K562 (cell line): ENCODE measurements around the gene LYZL4. TPM values are rescaled to one million over a fixed set of nuclear protein-coding genes. Genes with fewer than 3 reads are reported as not detected.

Experiments used
- ATAC-seq: fragments of 200-7000 bp; cut with Tn5 transposase; 3 replicates; pipeline ENCODE4 v1.9.1; 2020; ENCODE audit warnings: moderate library complexity
- BruUV-seq: library from RNA; stranded (reverse); fragments of 400-500 nt; replicated peaks from 2 replicates; lab custom pipeline; 2021; lab: Mats Ljungman, UMichigan
- CTCF ChIA-PET: fragments of 300-600 bp; formaldehyde crosslinking; extraction: SDS; loops from one replicate; lab custom pipeline; 2021; ENCODE audit warnings: low intra/inter-chr PET ratio; lab: Yijun Ruan, JAX
- POLR2A ChIA-PET: fragments of 300-600, 350-650 bp; sonication (Branson Sonifier 250); formaldehyde crosslinking; extraction: SDS; loops from one replicate; lab custom pipeline; 2021; ENCODE audit warnings: antibody characterized with exemption, inconsistent platforms; lab: Yijun Ruan, JAX
- DNase-seq, 4 experiments: peaks; one replicate each; pipeline versions ENCODE4 v3.0.0 to v3.0.0-alpha.2; 2011 to 2018; ENCODE audit warnings: low spot score in 3 of 4, mixed read lengths in 3 of 4; ENCODE audit errors: extremely low read depth in 1 of 4
- FAIRE-seq: peaks from 2 replicates; lab custom pipeline; 2011; peaks lifted over from hg19 to GRCh38; lab: Jason Lieb, UNC
- H2AFZ ChIP-seq: 2 replicates; pipeline ENCODE4 v1.6.0; 2011; ENCODE audit warnings: low read depth, low read length, control low read depth, inconsistent platforms
- H3K27ac ChIP-seq: fragments of 200-600 bp; 3 replicates; pipeline ENCODE4 v1.8.0; 2011; ENCODE audit warnings: low read depth, mild to moderate bottlenecking, control low read depth, inconsistent platforms, low read length, moderate library complexity, mixed read lengths; ENCODE audit errors: extremely low read depth
- H3K27me3 ChIP-seq, 2 experiments: fragments of 300-600 bp in 1 of 2; 2 replicates in 1 of 2; 3 replicates in 1 of 2; pipeline versions ENCODE4 v1.6.0 to v1.8.0; 2011; ENCODE audit warnings: inconsistent platforms in 2 of 2, low read length in 2 of 2, mild to moderate bottlenecking in 1 of 2, mixed read lengths in 1 of 2, moderate library complexity in 1 of 2; ENCODE audit not compliant: control insufficient read depth in 2 of 2, insufficient read depth in 2 of 2
- H3K36me3 ChIP-seq: fragments of 300-600 bp; 3 replicates; pipeline ENCODE4 v1.8.0; 2011; ENCODE audit warnings: mild to moderate bottlenecking, low read length, inconsistent platforms; ENCODE audit not compliant: control insufficient read depth, insufficient read depth
- H3K4me1 ChIP-seq, 2 experiments: fragments of 200-600 bp in 1 of 2; replicated peaks in 1 of 2; 2 replicates in 1 of 2; 3 replicates in 1 of 2; pipeline versions ENCODE4 v1.5.1 to v1.8.0; 2011; ENCODE audit warnings: inconsistent platforms in 2 of 2, low read length in 2 of 2, mild to moderate bottlenecking in 1 of 2, mixed read lengths in 1 of 2, moderate library complexity in 1 of 2; ENCODE audit not compliant: control insufficient read depth in 2 of 2, insufficient read depth in 2 of 2
- H3K4me2 ChIP-seq: 2 replicates; pipeline ENCODE4 v1.6.1; 2011; ENCODE audit warnings: low read length, control low read depth, inconsistent platforms, mixed read lengths; ENCODE audit not compliant: insufficient read depth
- H3K4me3 ChIP-seq: fragments of 200-600 bp; sonication (generic), shearing (Covaris generic); 2 replicates; pipeline ENCODE4 v1.5.1; 2016; ENCODE audit warnings: control low read depth, inconsistent platforms
- H3K79me2 ChIP-seq: fragments of 200-600 bp; 3 replicates; pipeline ENCODE4 v1.8.0; 2011; ENCODE audit warnings: low read length, inconsistent platforms; ENCODE audit not compliant: control insufficient read depth, insufficient read depth
- H3K9ac ChIP-seq, 2 experiments: 2 replicates each; pipeline versions ENCODE4 v1.6.0 to v1.6.1; 2011; ENCODE audit warnings: low read depth in 2 of 2, low read length in 2 of 2, control low read depth in 1 of 2, inconsistent platforms in 1 of 2, mild to moderate bottlenecking in 1 of 2, mixed read lengths in 1 of 2; ENCODE audit not compliant: insufficient read depth in 1 of 2
- H3K9me1 ChIP-seq: one replicate; pipeline ENCODE4 v1.6.0; 2011; ENCODE audit warnings: inconsistent platforms, mild to moderate bottlenecking, low read length, moderate library complexity; ENCODE audit not compliant: control insufficient read depth, insufficient read depth
- H3K9me3 ChIP-seq: replicated peaks from 2 replicates; pipeline ENCODE4 v1.5.1; 2011; ENCODE audit warnings: low read depth, low read length, inconsistent platforms; ENCODE audit not compliant: control insufficient read depth, insufficient read depth
- H4K20me1 ChIP-seq: replicated peaks from 2 replicates; pipeline ENCODE4 v1.6.1; 2011; ENCODE audit warnings: low read length, inconsistent platforms, mixed read lengths; ENCODE audit not compliant: control insufficient read depth, insufficient read depth
- ASH1L ChIP-seq: fragments of 450-650 bp; IDR thresholded peaks from 2 replicates; pipeline ENCODE4 v1.6.1; 2018; ENCODE audit warnings: borderline replicate concordance, mild to moderate bottlenecking, low read depth; ENCODE audit not compliant: partially characterized antibody
- CREB3 ChIP-seq: fragments of 450-650 bp; conservative IDR thresholded peaks from 2 replicates; pipeline ENCODE4 v1.6.1; 2016; ENCODE audit warnings: missing genetic modification characterization, low read depth, mild to moderate bottlenecking, missing compliant biosample characterization, moderate library complexity
- NUFIP1 ChIP-seq: fragments of 450-650 bp; IDR thresholded peaks from 2 replicates; pipeline ENCODE4 v1.6.1; 2018; ENCODE audit not compliant: partially characterized antibody
- SPI1 ChIP-seq: IDR thresholded peaks from 2 replicates; pipeline ENCODE4 v1.6.1; 2011; ENCODE audit warnings: low read depth, low read length, control low read depth, borderline replicate concordance
- XRCC3 ChIP-seq: fragments of 450-650 bp; IDR thresholded peaks from 2 replicates; pipeline ENCODE4 v1.6.1; 2017; ENCODE audit warnings: mild to moderate bottlenecking, moderate library complexity
- ZNF354B ChIP-seq: fragments of 250-450 bp; sonication (Bioruptor Pico); IDR thresholded peaks from 2 replicates; pipeline ENCODE4 v1.4.0; 2020
- ZNF507 ChIP-seq: conservative IDR thresholded peaks from 2 replicates; pipeline ENCODE4 v1.6.1; 2017; ENCODE audit warnings: missing genetic modification characterization, missing compliant biosample characterization
- WGBS: fragments of 100-300 bp; shearing (Covaris generic); methylation state at CpG from one replicate; pipeline ENCODE4 v1.1.6; 2016; ENCODE audit warnings: low coverage, mixed read lengths; ENCODE audit not compliant: insufficient coverage; ENCODE audit errors: missing lambda C conversion rate; 5-methylcytosine and 5-hydroxymethylcytosine counted together
- in situ Hi-C: fragments of 300-500 bp; cut with MboI; formaldehyde crosslinking; loops from 4 replicates; pipeline ENCODE4 v1.15.0; 2018; ENCODE audit warnings: inconsistent platforms, mixed read lengths
- intact Hi-C: fragments of 100-400 bp; cut with micrococcal nuclease; formaldehyde crosslinking; loops from 2 replicates; pipeline ENCODE4 v1.14.2; 2022
- polyA plus RNA-seq, 8 experiments: library from polyadenylated mRNA; depleted of rRNA in 4 of 8; stranded (reverse) in 5 of 8; unstranded in 3 of 8; fragments of >200 nt; fragmentation: Nextera tagmentation in 2 of 8; fragmentation: Illumina TruSeq in 1 of 8; extraction: Ambion mirVana in 2 of 8; extraction: Trizol in 1 of 8; gene quantifications; 2 replicates each; pipeline versions ENCODE4 v1.2.1 to v1.2.3, GENCODE V29; 2011 to 2014; ENCODE audit warnings: inconsistent platforms in 1 of 8, missing spikeins in 1 of 8
- total RNA-seq, 7 experiments: library from RNA; depleted of rRNA in 6 of 7; stranded (reverse); fragments of >200 nt in 6 of 7; fragmentation: Illumina TruSeq in 2 of 7; extraction: Trizol in 2 of 7; gene quantifications; 2 replicates each; pipeline versions ENCODE4 v1.2.1 to v1.2.3, GENCODE V29; 2011 to 2021; ENCODE audit warnings: low replicate concordance in 1 of 7

Gene LYZL4
- total and polyA plus RNA-seq, 9 of the 15 experiments (the other 6 are each of a cell fraction or from before 2014, with no cell fraction given), result not detected

GRCh38 chr3:42357335-42357734, 53.1 kb downstream of the LYZL4 start:
- POLR2A ChIA-PET, result no interaction called here
- WGBS, result 0% methylated on average over 1 of the region's 1 CpG
- BruUV-seq, result no TSS peak
- Histone ChIP-seq H4K20me1 (no peaks in the 10 kb centered on the region), H3K4me1 (no peaks in the 10 kb centered on the region), H3K79me2 (no peaks in the 10 kb centered on the region), H3K27ac (no peak overlapping the region), H3K4me2 (no peak overlapping the region), H3K9ac (no peak overlapping the region), H3K4me3 (no peak overlapping the region), H3K36me3 (no peaks in the 10 kb centered on the region), H2AFZ (no peak overlapping the region), H3K9me1 (no peaks in the 10 kb centered on the region), H3K27me3 (no peaks in the 10 kb centered on the region), H3K9me3 (no peaks in the 10 kb centered on the region)
- no peak for FAIRE-seq
- intact Hi-C loops (no loop called here), in situ Hi-C loops (no loop called here)
- TF ChIP-seq ZNF507 (tag) (0 out of 2 replicates have a peak, but pooled peaks have one; percentile 26), SPI1 (no peak)
- no peak for ATAC-seq
- CTCF ChIA-PET, result no interaction called here
- DNase-seq, result no peak

GRCh38 chr3:42355612-42356011, 54.8 kb downstream of the LYZL4 start:
- H3K4me3 ChIP-seq, result no peak overlapping the region
- no TSS peak for BruUV-seq
- no peaks in the 10 kb centered on the region for H3K9me1 ChIP-seq
- no peaks in the 10 kb centered on the region for H4K20me1 ChIP-seq
- no peak for FAIRE-seq
- no peak overlapping the region for H2AFZ ChIP-seq
- no peaks in the 10 kb centered on the region for H3K79me2 ChIP-seq
- no peak for DNase-seq
- H3K27me3 ChIP-seq, result no peaks in the 10 kb centered on the region
- no peaks in the 10 kb centered on the region for H3K9me3 ChIP-seq
- in situ Hi-C loops, result no loop called here
- ATAC-seq, result no peak
- ChIA-PET CTCF (no interaction called here), POLR2A (interaction anchor here (0.6 to 1.5 kb wide), 3 partner anchors 9 to 482 kb away, joined by 3 to 4 read pairs (median 3); no protein-coding TSS in a partner anchor)
- TF ChIP-seq ASH1L, result no peak
- TF ChIP-seq NUFIP1, result no peak
- no peak for TF ChIP-seq CREB3 (tag)
- TF ChIP-seq XRCC3, result no peak
- no peak for TF ChIP-seq ZNF354B (CRISPR knock-in tag)
- no peaks in the 10 kb centered on the region for H3K36me3 ChIP-seq
- intact Hi-C loops, result no loop called here
- H3K4me1 ChIP-seq, result no peaks in the 10 kb centered on the region
- no peak overlapping the region for H3K9ac ChIP-seq
- H3K4me2 ChIP-seq, result no peak overlapping the region
- no peak overlapping the region for H3K27ac ChIP-seq
